PC-9 (cell line): ENCODE measurements around the gene ZNF628.

ENCODE experiments used
- EZH2 ChIP-seq: fragments of 200-600 bp; sonication (generic); IDR thresholded peaks from 2 replicates; pipeline ENCODE4 v1.8.0; 2017; ENCODE audit warnings: antibody characterized with exemption, low read depth
- TF ChIP-seq, protein P1 (sequence below): fragments of 200-600 bp; sonication (generic); conservative IDR thresholded peaks from 2 replicates; pipeline ENCODE4 v1.6.1; 2017; ENCODE audit warnings: mixed run types, antibody characterized with exemption, mild to moderate bottlenecking, moderate library complexity

DNA sequence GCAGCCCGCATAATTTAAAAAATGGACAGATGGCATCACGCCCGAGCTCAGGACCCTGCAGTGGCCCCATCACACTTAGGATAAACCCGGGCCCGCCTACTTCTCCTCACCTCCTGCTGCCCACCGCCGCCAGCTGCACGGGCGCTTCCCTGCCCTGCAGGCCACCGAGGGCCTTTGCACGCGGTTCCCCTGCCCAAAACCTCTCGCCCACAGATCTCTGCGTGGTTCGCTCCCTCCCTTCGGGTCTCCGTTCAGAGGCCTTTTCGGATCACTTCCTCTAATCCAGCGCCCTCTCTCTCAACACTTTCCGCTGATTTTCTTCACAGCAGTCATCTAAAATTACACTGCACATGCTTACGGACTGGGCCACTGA, 35.1 kb upstream of the ZNF628 start:
- TF ChIP-seq, protein P1, sequence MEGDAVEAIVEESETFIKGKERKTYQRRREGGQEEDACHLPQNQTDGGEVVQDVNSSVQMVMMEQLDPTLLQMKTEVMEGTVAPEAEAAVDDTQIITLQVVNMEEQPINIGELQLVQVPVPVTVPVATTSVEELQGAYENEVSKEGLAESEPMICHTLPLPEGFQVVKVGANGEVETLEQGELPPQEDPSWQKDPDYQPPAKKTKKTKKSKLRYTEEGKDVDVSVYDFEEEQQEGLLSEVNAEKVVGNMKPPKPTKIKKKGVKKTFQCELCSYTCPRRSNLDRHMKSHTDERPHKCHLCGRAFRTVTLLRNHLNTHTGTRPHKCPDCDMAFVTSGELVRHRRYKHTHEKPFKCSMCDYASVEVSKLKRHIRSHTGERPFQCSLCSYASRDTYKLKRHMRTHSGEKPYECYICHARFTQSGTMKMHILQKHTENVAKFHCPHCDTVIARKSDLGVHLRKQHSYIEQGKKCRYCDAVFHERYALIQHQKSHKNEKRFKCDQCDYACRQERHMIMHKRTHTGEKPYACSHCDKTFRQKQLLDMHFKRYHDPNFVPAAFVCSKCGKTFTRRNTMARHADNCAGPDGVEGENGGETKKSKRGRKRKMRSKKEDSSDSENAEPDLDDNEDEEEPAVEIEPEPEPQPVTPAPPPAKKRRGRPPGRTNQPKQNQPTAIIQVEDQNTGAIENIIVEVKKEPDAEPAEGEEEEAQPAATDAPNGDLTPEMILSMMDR, result no peak
- TF ChIP-seq EZH2, result no peak
